K562 (cell line): ENCODE results near the gene KCTD18. TPM values are rescaled to one million over a fixed set of nuclear protein-coding genes. Genes with fewer than 3 reads are reported as not detected.
A peak's percentile ranks its signal among the peaks of the same experiment; 100 is the strongest.

Experiments used
- ATAC-seq: fragments of 200-7000 bp; cut with Tn5 transposase; 3 replicates; pipeline ENCODE4 v1.9.1; 2020; ENCODE audit warnings: moderate library complexity
- BruUV-seq: library from RNA; stranded (reverse); fragments of 400-500 nt; replicated peaks from 2 replicates; lab custom pipeline; 2021; lab: Mats Ljungman, UMichigan
- CTCF ChIA-PET: fragments of 300-600 bp; formaldehyde crosslinking; extraction: SDS; loops from one replicate; lab custom pipeline; 2021; ENCODE audit warnings: low intra/inter-chr PET ratio; lab: Yijun Ruan, JAX
- POLR2A ChIA-PET: fragments of 300-600, 350-650 bp; sonication (Branson Sonifier 250); formaldehyde crosslinking; extraction: SDS; loops from one replicate; lab custom pipeline; 2021; ENCODE audit warnings: antibody characterized with exemption, inconsistent platforms; lab: Yijun Ruan, JAX
- DNase-seq, 4 experiments: peaks; one replicate each; pipeline versions ENCODE4 v3.0.0 to v3.0.0-alpha.2; 2011 to 2018; ENCODE audit warnings: low spot score in 3 of 4, mixed read lengths in 3 of 4; ENCODE audit errors: extremely low read depth in 1 of 4
- FAIRE-seq: peaks from 2 replicates; lab custom pipeline; 2011; peaks lifted over from hg19 to GRCh38; lab: Jason Lieb, UNC
- H2AFZ ChIP-seq: 2 replicates; pipeline ENCODE4 v1.6.0; 2011; ENCODE audit warnings: low read depth, low read length, control low read depth, inconsistent platforms
- H3K27ac ChIP-seq: fragments of 200-600 bp; 3 replicates; pipeline ENCODE4 v1.8.0; 2011; ENCODE audit warnings: low read depth, mild to moderate bottlenecking, control low read depth, inconsistent platforms, low read length, moderate library complexity, mixed read lengths; ENCODE audit errors: extremely low read depth
- H3K27me3 ChIP-seq, 2 experiments: fragments of 300-600 bp in 1 of 2; 2 replicates in 1 of 2; 3 replicates in 1 of 2; pipeline versions ENCODE4 v1.6.0 to v1.8.0; 2011; ENCODE audit warnings: inconsistent platforms in 2 of 2, low read length in 2 of 2, mild to moderate bottlenecking in 1 of 2, mixed read lengths in 1 of 2, moderate library complexity in 1 of 2; ENCODE audit not compliant: control insufficient read depth in 2 of 2, insufficient read depth in 2 of 2
- H3K36me3 ChIP-seq: fragments of 300-600 bp; 3 replicates; pipeline ENCODE4 v1.8.0; 2011; ENCODE audit warnings: mild to moderate bottlenecking, low read length, inconsistent platforms; ENCODE audit not compliant: control insufficient read depth, insufficient read depth
- H3K4me1 ChIP-seq, 2 experiments: fragments of 200-600 bp in 1 of 2; replicated peaks in 1 of 2; 2 replicates in 1 of 2; 3 replicates in 1 of 2; pipeline versions ENCODE4 v1.5.1 to v1.8.0; 2011; ENCODE audit warnings: inconsistent platforms in 2 of 2, low read length in 2 of 2, mild to moderate bottlenecking in 1 of 2, mixed read lengths in 1 of 2, moderate library complexity in 1 of 2; ENCODE audit not compliant: control insufficient read depth in 2 of 2, insufficient read depth in 2 of 2
- H3K4me2 ChIP-seq: 2 replicates; pipeline ENCODE4 v1.6.1; 2011; ENCODE audit warnings: low read length, control low read depth, inconsistent platforms, mixed read lengths; ENCODE audit not compliant: insufficient read depth
- H3K4me3 ChIP-seq: fragments of 200-600 bp; sonication (generic), shearing (Covaris generic); 2 replicates; pipeline ENCODE4 v1.5.1; 2016; ENCODE audit warnings: control low read depth, inconsistent platforms
- H3K79me2 ChIP-seq: fragments of 200-600 bp; 3 replicates; pipeline ENCODE4 v1.8.0; 2011; ENCODE audit warnings: low read length, inconsistent platforms; ENCODE audit not compliant: control insufficient read depth, insufficient read depth
- H3K9ac ChIP-seq, 2 experiments: 2 replicates each; pipeline versions ENCODE4 v1.6.0 to v1.6.1; 2011; ENCODE audit warnings: low read depth in 2 of 2, low read length in 2 of 2, control low read depth in 1 of 2, inconsistent platforms in 1 of 2, mild to moderate bottlenecking in 1 of 2, mixed read lengths in 1 of 2; ENCODE audit not compliant: insufficient read depth in 1 of 2
- H3K9me1 ChIP-seq: one replicate; pipeline ENCODE4 v1.6.0; 2011; ENCODE audit warnings: inconsistent platforms, mild to moderate bottlenecking, low read length, moderate library complexity; ENCODE audit not compliant: control insufficient read depth, insufficient read depth
- H3K9me3 ChIP-seq: replicated peaks from 2 replicates; pipeline ENCODE4 v1.5.1; 2011; ENCODE audit warnings: low read depth, low read length, inconsistent platforms; ENCODE audit not compliant: control insufficient read depth, insufficient read depth
- H4K20me1 ChIP-seq: replicated peaks from 2 replicates; pipeline ENCODE4 v1.6.1; 2011; ENCODE audit warnings: low read length, inconsistent platforms, mixed read lengths; ENCODE audit not compliant: control insufficient read depth, insufficient read depth
- C11orf30 ChIP-seq: fragments of 450-650 bp; IDR thresholded peaks from 2 replicates; pipeline ENCODE4 v1.6.1; 2016; ENCODE audit warnings: low read depth, mild to moderate bottlenecking
- EGR1 ChIP-seq: fragments of 450-650 bp; conservative IDR thresholded peaks from 2 replicates; pipeline ENCODE4 v1.6.1; 2017; ENCODE audit warnings: mild to moderate bottlenecking
- ELF4 ChIP-seq: fragments of 450-650 bp; formaldehyde crosslinking; IDR thresholded peaks from 2 replicates; pipeline ENCODE4 v1.4.0; 2022; ENCODE audit warnings: missing genetic modification characterization
- ETV5 ChIP-seq: sonication (generic); formaldehyde crosslinking; IDR thresholded peaks from 2 replicates; pipeline ENCODE4 v1.4.0; 2020; ENCODE audit warnings: low read depth, mild to moderate bottlenecking, missing genetic modification reagents
- FOXO4 ChIP-seq: fragments of 450-650 bp; formaldehyde crosslinking; IDR thresholded peaks from 2 replicates; pipeline ENCODE4 v1.4.0; 2020; ENCODE audit warnings: mild to moderate bottlenecking, moderate library complexity
- GTF3C2 ChIP-seq: IDR thresholded peaks from 3 replicates; pipeline ENCODE4 v1.6.1; 2011; ENCODE audit warnings: borderline replicate concordance, mild to moderate bottlenecking, moderate library complexity; ENCODE audit not compliant: insufficient read length; ENCODE audit errors: extremely low read depth
- MAZ ChIP-seq, 2 experiments: fragments of 450-650 bp in 1 of 2; sonication (generic) in 1 of 2; formaldehyde crosslinking; IDR thresholded peaks in 1 of 2; conservative IDR thresholded peaks in 1 of 2; 2 replicates each; pipeline versions ENCODE4 v1.4.0 to v1.5.0; 2020; ENCODE audit warnings: mild to moderate bottlenecking in 1 of 2, missing genetic modification reagents in 1 of 2
- ZBTB17 ChIP-seq: fragments of 450-650 bp; formaldehyde crosslinking; IDR thresholded peaks from 2 replicates; pipeline ENCODE4 v1.4.0; 2020; ENCODE audit warnings: mild to moderate bottlenecking
- ZNF124 ChIP-seq: sonication (generic); formaldehyde crosslinking; IDR thresholded peaks from 2 replicates; pipeline ENCODE4 v1.8.1; 2022; ENCODE audit warnings: missing genetic modification reagents
- ZNF133 ChIP-seq: fragments of 250-450 bp; sonication (Bioruptor Pico); IDR thresholded peaks from 2 replicates; pipeline ENCODE4 v1.4.0; 2020; ENCODE audit warnings: mild to moderate bottlenecking
- ZNF316 ChIP-seq: fragments of 450-650 bp; IDR thresholded peaks from 2 replicates; pipeline ENCODE4 v1.6.1; 2016
- ZNF699 ChIP-seq: fragments of 250-450 bp; sonication (Bioruptor Pico); IDR thresholded peaks from 2 replicates; pipeline ENCODE4 v1.8.0; 2021; ENCODE audit warnings: mild to moderate bottlenecking, moderate library complexity; ENCODE audit not compliant: insufficient replicate concordance
- ZNF740 ChIP-seq, 3 experiments: fragments of 200-800 bp in 1 of 3; sonication (Bioruptor generic) in 1 of 3; sonication (generic) in 1 of 3; formaldehyde crosslinking in 1 of 3; IDR thresholded peaks; 2 replicates each; pipeline versions ENCODE4 v1.6.1 to v1.8.0; 2016 to 2022; ENCODE audit warnings: mild to moderate bottlenecking in 2 of 3, missing compliant biosample characterization in 2 of 3, missing genetic modification characterization in 2 of 3, missing genetic modification reagents in 1 of 3
- WGBS: fragments of 100-300 bp; shearing (Covaris generic); methylation state at CpG from one replicate; pipeline ENCODE4 v1.1.6; 2016; ENCODE audit warnings: low coverage, mixed read lengths; ENCODE audit not compliant: insufficient coverage; ENCODE audit errors: missing lambda C conversion rate; 5-methylcytosine and 5-hydroxymethylcytosine counted together
- in situ Hi-C: fragments of 300-500 bp; cut with MboI; formaldehyde crosslinking; loops from 4 replicates; pipeline ENCODE4 v1.15.0; 2018; ENCODE audit warnings: inconsistent platforms, mixed read lengths
- intact Hi-C: fragments of 100-400 bp; cut with micrococcal nuclease; formaldehyde crosslinking; loops from 2 replicates; pipeline ENCODE4 v1.14.2; 2022
- polyA plus RNA-seq, 8 experiments: library from polyadenylated mRNA; depleted of rRNA in 4 of 8; stranded (reverse) in 5 of 8; unstranded in 3 of 8; fragments of >200 nt; fragmentation: Nextera tagmentation in 2 of 8; fragmentation: Illumina TruSeq in 1 of 8; extraction: Ambion mirVana in 2 of 8; extraction: Trizol in 1 of 8; gene quantifications; 2 replicates each; pipeline versions ENCODE4 v1.2.1 to v1.2.3, GENCODE V29; 2011 to 2014; ENCODE audit warnings: inconsistent platforms in 1 of 8, missing spikeins in 1 of 8
- total RNA-seq, 7 experiments: library from RNA; depleted of rRNA in 6 of 7; stranded (reverse); fragments of >200 nt in 6 of 7; fragmentation: Illumina TruSeq in 2 of 7; extraction: Trizol in 2 of 7; gene quantifications; 2 replicates each; pipeline versions ENCODE4 v1.2.1 to v1.2.3, GENCODE V29; 2011 to 2021; ENCODE audit warnings: low replicate concordance in 1 of 7

Gene KCTD18
- total and polyA plus RNA-seq, 9 of the 15 experiments (the other 6 are each of a cell fraction or from before 2014, with no cell fraction given), result 0.39 to 5.4 (median 3.8) TPM

- no peak for TF ChIP-seq GTF3C2
- TF ChIP-seq ZNF699 (CRISPR knock-in tag), result no peak
- no peak for TF ChIP-seq ZNF133 (CRISPR knock-in tag)
- TF ChIP-seq EGR1, result no peak
- TF ChIP-seq ZNF124 (CRISPR knock-in tag), result no peak
- no peak for TF ChIP-seq FOXO4 (CRISPR knock-in tag)
- TF ChIP-seq, all 486 proteins: peak for 0
These were observed 23.9 kb upstream of the KCTD18 start (continued) for GRCh38 chr2:200533754-200534153.

- Histone ChIP-seq H3K36me3 (peaks cover 4% of the 10 kb centered on the region; the same call in 2 of the 3 replicates), H4K20me1 (no peaks in the 10 kb centered on the region), H3K4me2 (no peak overlapping the region), H2AFZ (no peak overlapping the region), H3K27me3 (no peaks in the 10 kb centered on the region; a peak in 1 of 5 replicates), H3K4me3 (no peak overlapping the region), H3K4me1 (peaks cover 0 to 14% of the 10 kb centered on the region in 2 experiments; a peak in 2 of 5 replicates), H3K9me3 (no peaks in the 10 kb centered on the region), H3K9ac (no peak overlapping the region), H3K9me1 (no peaks in the 10 kb centered on the region), H3K79me2 (peaks cover 53% of the 10 kb centered on the region), H3K27ac (no peak overlapping the region)
- CTCF ChIA-PET, result no interaction called here
- BruUV-seq, result no TSS peak
- no peak for ATAC-seq
- POLR2A ChIA-PET, result no interaction called here
- FAIRE-seq, result no peak
- 50% methylated on average over 3 of the region's 3 CpGs for WGBS
- in situ Hi-C loops (no loop called here), intact Hi-C loops (no loop called here)
- TF ChIP-seq ETV5 (CRISPR knock-in tag) (no peak), ZNF740 (CRISPR knock-in tag; IDR thresholded peaks at IDR 0.05) (no peak), ZNF740 (tag; IDR thresholded peaks at IDR 0.05) (no peak), ZBTB17 (CRISPR knock-in tag) (no peak), C11orf30 (peak; percentile 37; the same call in 1 of the 2 replicates), ZNF316 (peak; percentile 68), ELF4 (CRISPR knock-in tag) (no peak), MAZ (CRISPR knock-in tag; conservative IDR thresholded peaks at IDR 0.05 in 1 of 2, IDR thresholded peaks at IDR 0.05 in 1 of 2) (no peak)
- DNase-seq, result no peak
These were observed 18.4 kb upstream of the KCTD18 start for GRCh38 chr2:200528228-200528627.
